Measurements from ENCODE around the gene MYO7B.

The MYO7B gene

GRCh38 chr2:127564429-127565260 lies 29.2 kb downstream of the MYO7B start:
- ChIA-PET CTCF (interaction anchor here (0.9 to 2.3 kb wide), 4 partner anchors 11 to 85 kb away, joined by 3 to 9 read pairs (median 4); no protein-coding TSS in a partner anchor), POLR2A (interaction anchor here (1.2 kb wide), 1 partner anchor 38 kb away, joined by 5 read pairs; the partner anchor contains the start of gene IWS1)
- TF ChIP-seq CTCF (IDR thresholded peaks at IDR 0.05; ENCODE audit: control extremely low read depth, extremely low read depth, low read depth, missing control alignments): no peak
- no peak for DNase-seq (ENCODE audit: extremely low spot score)

- ChIA-PET POLR2A (no interaction called here), CTCF (interaction anchor here (0.9 to 2.3 kb wide), 3 partner anchors 26 to 84 kb away, joined by 5 to 9 read pairs (median 7); no protein-coding TSS in a partner anchor)
- DNase-seq (ENCODE audit: extremely low spot score): no peak
- TF ChIP-seq CTCF (IDR thresholded peaks at IDR 0.05; ENCODE audit: control extremely low read depth, extremely low read depth, low read depth, missing control alignments): no peak
These were observed 30.0 kb downstream of the MYO7B start for GRCh38 chr2:127565261-127566138.

- ChIA-PET POLR2A (no interaction called here), CTCF (interaction anchor here (1.0 to 2.1 kb wide), 3 partner anchors 14 to 84 kb away, joined by 3 to 7 read pairs (median 4); no protein-coding TSS in a partner anchor)
- no peak for TF ChIP-seq CTCF (IDR thresholded peaks at IDR 0.05; ENCODE audit: control extremely low read depth, extremely low read depth, low read depth, missing control alignments)
- no peak for DNase-seq (ENCODE audit: extremely low spot score)
These were observed 30.6 kb downstream of the MYO7B start for GRCh38 chr2:127566139-127566417.

GRCh38 chr2:127566576-127566975 lies 31.1 kb downstream of the MYO7B start:
- no peak for TF ChIP-seq CTCF (IDR thresholded peaks at IDR 0.05; ENCODE audit: control extremely low read depth, extremely low read depth, low read depth, missing control alignments)
- ChIA-PET CTCF (interaction anchor here (0.9 to 2.1 kb wide), 7 partner anchors 9 to 120 kb away, joined by 3 to 7 read pairs (median 4); no protein-coding TSS in a partner anchor), POLR2A (no interaction called here)
- DNase-seq (ENCODE audit: extremely low spot score): no peak

- no peak for DNase-seq (ENCODE audit: extremely low spot score)
- ChIA-PET CTCF (interaction anchor here (0.9 to 2.1 kb wide), 9 partner anchors 8 to 121 kb away, joined by 3 to 7 read pairs (median 4); no protein-coding TSS in a partner anchor), POLR2A (no interaction called here)
- TF ChIP-seq CTCF (IDR thresholded peaks at IDR 0.05; ENCODE audit: control extremely low read depth, extremely low read depth, low read depth, missing control alignments): no peak
These were observed 31.9 kb downstream of the MYO7B start for GRCh38 chr2:127567351-127567854.

- no peak for TF ChIP-seq CTCF (IDR thresholded peaks at IDR 0.05; ENCODE audit: control extremely low read depth, extremely low read depth, low read depth, missing control alignments)
- no peak for DNase-seq (ENCODE audit: extremely low spot score)
- POLR2A ChIA-PET: no interaction called here
- CTCF ChIA-PET: interaction anchor here (1.2 to 1.5 kb wide), 4 partner anchors 7 to 82 kb away, joined by 3 to 7 read pairs (median 6); no protein-coding TSS in a partner anchor
These were observed 32.6 kb downstream of the MYO7B start for GRCh38 chr2:127568128-127568527.

Measured in GM10248 (cell line).